HCT116 (cell line): ENCODE data around the gene MTHFS. TPM values are rescaled to one million over a fixed set of nuclear protein-coding genes. Genes with fewer than 3 reads are reported as not detected.

Experiments
- ATAC-seq: fragments of 200-7000 bp; cut with Tn5 transposase; 2 replicates; pipeline ENCODE4 v1.9.1; 2020; ENCODE audit warnings: mild to moderate bottlenecking, moderate library complexity
- BruUV-seq: library from RNA; stranded (reverse); fragments of 400-500 nt; replicated peaks from 2 replicates; lab custom pipeline; 2021; lab: Mats Ljungman, UMichigan
- CTCF ChIA-PET: fragments of 300-600 bp; sonication (Branson Sonifier 250); formaldehyde crosslinking; loops from one replicate; lab custom pipeline; 2021; ENCODE audit warnings: antibody characterized with exemption; lab: Charles Lee
- POLR2A ChIA-PET: fragments of 300-600, 350-600 bp; sonication (Branson Sonifier 250); formaldehyde crosslinking; loops from one replicate; lab custom pipeline; 2021; ENCODE audit warnings: antibody characterized with exemption; lab: Charles Lee
- RAD21 ChIA-PET, 2 experiments: fragments of 300-600 bp; sonication (Branson Sonifier 250); formaldehyde crosslinking; loops; one replicate each; lab custom pipeline; 2023; ENCODE audit warnings: low total read pairs in 2 of 2; ENCODE audit not compliant: uncharacterized antibody in 2 of 2, unreplicated experiment in 2 of 2, low non-redundant PET in 1 of 2; lab: Charles Lee
- DNase-seq: peaks from one replicate; pipeline ENCODE4 v3.0.0-alpha.2; 2010; ENCODE audit warnings: low read depth, low spot score
- H2AFZ ChIP-seq: fragments of 200-600 bp; shearing (Covaris generic), sonication (generic); 2 replicates; pipeline ENCODE4 v1.6.1; 2017; ENCODE audit warnings: low read depth, mixed run types, mixed read lengths, antibody characterized with exemption, low read length; ENCODE audit not compliant: poor library complexity, severe bottlenecking
- H3K27ac ChIP-seq: 2 replicates; pipeline ENCODE4 v1.5.1; 2012; ENCODE audit warnings: low read depth, low read length
- H3K27me3 ChIP-seq: fragments of 200-600 bp; sonication (generic); 2 replicates; pipeline ENCODE4 v1.6.1; 2016; ENCODE audit warnings: mixed run types, low read length, mixed read lengths; ENCODE audit not compliant: insufficient read depth
- H3K36me3 ChIP-seq, 2 experiments: fragments of 200-500 bp in 1 of 2; fragments of 200-600 bp in 1 of 2; sonication (Bioruptor generic) in 1 of 2; sonication (generic) in 1 of 2; 2 replicates each; pipeline versions ENCODE4 v1.5.1 to v1.6.1; 2014 to 2016; ENCODE audit warnings: low read length in 2 of 2, inconsistent platforms in 1 of 2, mixed read lengths in 1 of 2, mixed run types in 1 of 2; ENCODE audit not compliant: insufficient read depth in 2 of 2, control insufficient read depth in 1 of 2
- H3K4me1 ChIP-seq, 2 experiments: fragments of 200-600 bp in 1 of 2; sonication (generic) in 1 of 2; 2 replicates each; pipeline versions ENCODE4 v1.5.1 to v1.6.1; 2012 to 2017; ENCODE audit warnings: low read length in 2 of 2, inconsistent platforms in 1 of 2, mild to moderate bottlenecking in 1 of 2, mixed read lengths in 1 of 2, mixed run types in 1 of 2, moderate library complexity in 1 of 2; ENCODE audit not compliant: insufficient read depth in 2 of 2, control insufficient read depth in 1 of 2
- H3K4me2 ChIP-seq: fragments of 200-600 bp; sonication (generic); 2 replicates; pipeline ENCODE4 v1.6.1; 2017; ENCODE audit warnings: mixed run types, low read length, mixed read lengths
- H3K4me3 ChIP-seq, 2 experiments: fragments of 200-600 bp in 1 of 2; sonication (generic) in 1 of 2; replicated peaks in 1 of 2; 2 replicates each; pipeline ENCODE4 v1.5.1; 2011 to 2016; ENCODE audit warnings: low read length in 2 of 2, control low read depth in 1 of 2, low read depth in 1 of 2, mild to moderate bottlenecking in 1 of 2, mixed read lengths in 1 of 2, mixed run types in 1 of 2
- H3K79me2 ChIP-seq: fragments of 200-600 bp; sonication (generic); 2 replicates; pipeline ENCODE4 v1.6.1; 2017; ENCODE audit warnings: mild to moderate bottlenecking, mixed run types, low read length, moderate library complexity, mixed read lengths; ENCODE audit not compliant: insufficient read depth
- H3K9ac ChIP-seq: fragments of 200-600 bp; sonication (generic); 2 replicates; pipeline ENCODE4 v1.6.1; 2016; ENCODE audit warnings: low read length, mixed read lengths
- H3K9me2 ChIP-seq: fragments of 200-600 bp; sonication (generic), shearing (Covaris generic); 2 replicates; pipeline ENCODE4 v1.6.1; 2017; ENCODE audit warnings: mixed run types, mild to moderate bottlenecking, moderate library complexity; ENCODE audit not compliant: insufficient read depth
- H3K9me3 ChIP-seq, 2 experiments: fragments of 200-500 bp in 1 of 2; fragments of 200-600 bp in 1 of 2; sonication (Bioruptor generic) in 1 of 2; sonication (generic) in 1 of 2; 2 replicates each; pipeline ENCODE4 v1.6.1; 2014 to 2017; ENCODE audit warnings: low read length in 2 of 2, mixed read lengths in 2 of 2, inconsistent platforms in 1 of 2, low read depth in 1 of 2, mild to moderate bottlenecking in 1 of 2, mixed run types in 1 of 2, moderate library complexity in 1 of 2; ENCODE audit not compliant: control insufficient read depth in 1 of 2, insufficient read depth in 1 of 2
- H4K20me1 ChIP-seq: fragments of 200-600 bp; sonication (generic), shearing (Covaris generic); 2 replicates; pipeline ENCODE4 v1.6.1; 2017; ENCODE audit warnings: mixed run types, mild to moderate bottlenecking, moderate library complexity; ENCODE audit not compliant: insufficient read depth
- CBX3 ChIP-seq: IDR thresholded peaks from 2 replicates; pipeline ENCODE4 v1.6.1; 2012; ENCODE audit warnings: low read depth
- CEBPB ChIP-seq: IDR thresholded peaks from 2 replicates; pipeline ENCODE4 v1.6.1; 2012; ENCODE audit warnings: low read depth
- CTCF ChIP-seq, 3 experiments: fragments of 200-600 bp in 1 of 3; sonication (generic) in 1 of 3; IDR thresholded peaks in 2 of 3; conservative IDR thresholded peaks in 1 of 3; 2 replicates each; pipeline ENCODE4 v1.5.1; 2012 to 2017; ENCODE audit warnings: low read depth in 2 of 3, low read length in 2 of 3, antibody characterized with exemption in 1 of 3, borderline replicate concordance in 1 of 3, control low read depth in 1 of 3, mild to moderate bottlenecking in 1 of 3, mixed read lengths in 1 of 3, mixed run types in 1 of 3, moderate library complexity in 1 of 3; ENCODE audit not compliant: insufficient read depth in 1 of 3
- EGR1 ChIP-seq: IDR thresholded peaks from 2 replicates; pipeline ENCODE4 v1.6.1; 2012; ENCODE audit warnings: low read depth
- ELF1 ChIP-seq: IDR thresholded peaks from 2 replicates; pipeline ENCODE4 v1.6.1; 2012; ENCODE audit warnings: low read depth, borderline replicate concordance
- EZH2 ChIP-seq: fragments of 200-600 bp; sonication (generic); IDR thresholded peaks from 2 replicates; pipeline ENCODE4 v1.6.1; 2017; ENCODE audit warnings: antibody characterized with exemption, mixed run types
- EZH2phosphoT487 ChIP-seq: fragments of 200-600 bp; IDR thresholded peaks from 2 replicates; pipeline ENCODE4 v1.6.1; 2018; ENCODE audit warnings: antibody characterized with exemption, borderline replicate concordance
- FOSL1 ChIP-seq: IDR thresholded peaks from 2 replicates; pipeline ENCODE4 v1.6.1; 2012; ENCODE audit warnings: low read depth
- JUND ChIP-seq: IDR thresholded peaks from 2 replicates; pipeline ENCODE4 v1.6.1; 2012
- MAX ChIP-seq: IDR thresholded peaks from 2 replicates; pipeline ENCODE4 v1.6.1; 2012
- POLR2A ChIP-seq: IDR thresholded peaks from 2 replicates; pipeline ENCODE4 v1.7.0; 2011; ENCODE audit warnings: borderline replicate concordance; ENCODE audit not compliant: insufficient read depth, insufficient read length; ENCODE audit errors: extremely low read depth
- POLR2AphosphoS5 ChIP-seq: IDR thresholded peaks from 2 replicates; pipeline ENCODE4 v1.6.1; 2011; ENCODE audit warnings: mild to moderate bottlenecking, low read depth, low read length, moderate library complexity
- RAD21 ChIP-seq: IDR thresholded peaks from 2 replicates; pipeline ENCODE4 v1.6.1; 2012; ENCODE audit warnings: low read depth, mild to moderate bottlenecking
- REST ChIP-seq: IDR thresholded peaks from 2 replicates; pipeline ENCODE4 v1.6.1; 2012; ENCODE audit warnings: low read depth
- SIN3A ChIP-seq: IDR thresholded peaks from 2 replicates; pipeline ENCODE4 v1.6.1; 2012; ENCODE audit warnings: low read depth
- SRF ChIP-seq: IDR thresholded peaks from 2 replicates; pipeline ENCODE4 v1.6.1; 2012; ENCODE audit warnings: low read depth
- TCF7L2 ChIP-seq: IDR thresholded peaks from 2 replicates; pipeline ENCODE4 v1.7.0; 2011; ENCODE audit warnings: borderline replicate concordance, inconsistent platforms; ENCODE audit not compliant: insufficient read depth, insufficient read length; ENCODE audit errors: extremely low read depth
- YY1 ChIP-seq: IDR thresholded peaks from 2 replicates; pipeline ENCODE4 v1.6.1; 2011; ENCODE audit warnings: low read length, low read depth, moderate library complexity, mild to moderate bottlenecking; ENCODE audit not compliant: insufficient replicate concordance; ENCODE audit errors: extremely low read depth
- ZBTB33 ChIP-seq: IDR thresholded peaks from 2 replicates; pipeline ENCODE4 v1.6.1; 2011; ENCODE audit warnings: mild to moderate bottlenecking, low read length, moderate library complexity; ENCODE audit not compliant: insufficient replicate concordance; ENCODE audit errors: extremely low read depth
- ZNF274 ChIP-seq: fragments of 200-500 bp; sonication (Bioruptor generic); IDR thresholded peaks from 2 replicates; pipeline ENCODE4 v1.6.1; 2014; ENCODE audit warnings: mild to moderate bottlenecking, low read depth, low read length, inconsistent platforms
- intact Hi-C: fragments of 100-400 bp; cut with micrococcal nuclease; formaldehyde crosslinking; loops from 2 replicates; pipeline ENCODE4 v1.10.0; 2022
- total RNA-seq: library from RNA; stranded (reverse); gene quantifications from one replicate; pipeline ENCODE4 v1.2.1, GENCODE V29; 2021; ENCODE audit not compliant: unreplicated experiment

The MTHFS gene
- total RNA-seq, 1 experiment from 2014 or later = 30.5 TPM

- RAD21 ChIA-PET = no interaction called here
Observed at GRCh38 chr15:79916502-79917132, 19.8 kb upstream of the MTHFS start.

More at GRCh38 chr15:79916502-79917132, 19.8 kb upstream of the MTHFS start:
- intact Hi-C loops = no loop called here
- Histone ChIP-seq H3K4me1 (no peaks in the 10 kb centered on the region), H3K4me2 (no peak overlapping the region), H3K36me3 (peaks cover 2 to 19% of the 10 kb centered on the region in 2 experiments; a peak in 2 of 4 replicates), H2AFZ (no peak overlapping the region), H4K20me1 (no peaks in the 10 kb centered on the region), H3K27me3 (no peaks in the 10 kb centered on the region), H3K9me3 (peaks cover 36 to 41% of the 10 kb centered on the region in 2 experiments; a peak in 3 of 4 replicates), H3K4me3 (no peak overlapping the region), H3K9me2 (no peaks in the 10 kb centered on the region), H3K9ac (no peak overlapping the region), H3K27ac (no peak overlapping the region)
- POLR2A ChIA-PET = no interaction called here
- no TSS peak for BruUV-seq
- CTCF ChIA-PET = no interaction called here
- no peak for ATAC-seq
- no peak for DNase-seq
- no peak for TF ChIP-seq MAX
- TF ChIP-seq ZBTB33 = no peak
- TF ChIP-seq ELF1 = no peak
- no peak for TF ChIP-seq REST
- no peak for TF ChIP-seq EZH2
- no peak for TF ChIP-seq POLR2A
- no peak for TF ChIP-seq SIN3A
- TF ChIP-seq POLR2AphosphoS5 = no peak
- no peak for TF ChIP-seq YY1
- TF ChIP-seq FOSL1 = no peak
- TF ChIP-seq CEBPB = no peak
- TF ChIP-seq CBX3 = no peak
- TF ChIP-seq CTCF (IDR thresholded peaks at IDR 0.05 in 2 of 3, conservative IDR thresholded peaks at IDR 0.05 in 1 of 3; ENCODE audit: borderline replicate concordance in 1 of 3, insufficient read depth in 1 of 3, low read depth in 2 of 3, low read length in 2 of 3) = no peak
- TF ChIP-seq ZNF274 = no peak
- TF ChIP-seq SRF = no peak
- TF ChIP-seq JUND = no peak
- TF ChIP-seq EZH2phosphoT487 = no peak
- no peak for TF ChIP-seq TCF7L2
- no peak for TF ChIP-seq EGR1
- no peak for TF ChIP-seq RAD21
- TF ChIP-seq, all 23 proteins: peak for 0
- H3K79me2 ChIP-seq = peaks cover 11% of the 10 kb centered on the region
